Activated CD4-positive, alpha-beta T cell treated with anti-CD3 and anti-CD28 coated beads for 36 hours (primary cell): Measurements from ENCODE around the gene KLK2. TPM values are rescaled to one million over a fixed set of nuclear protein-coding genes. Genes with fewer than 3 reads are reported as not detected.

Source experiments
- ATAC-seq: fragments of 200-7000 bp; cut with Tn5 transposase; one replicate; pipeline ENCODE4 v1.10.0; 2021; ENCODE audit warnings: mild to moderate bottlenecking, moderate library complexity
- CTCF ChIA-PET: fragments of 350-600 bp; sonication (Branson Sonifier 250); formaldehyde crosslinking; loops from one replicate; lab custom pipeline; 2021; ENCODE audit warnings: antibody characterized with exemption; lab: Charles Lee
- POLR2A ChIA-PET: fragments of 350-600 bp; sonication (Branson Sonifier 250); formaldehyde crosslinking; loops from one replicate; lab custom pipeline; 2021; ENCODE audit warnings: antibody characterized with exemption, inconsistent platforms; lab: Charles Lee
- DNase-seq: peaks from one replicate; pipeline ENCODE4 v3.0.0-alpha.2; 2020
- H3K27ac Mint-ChIP-seq: one replicate; pipeline ENCODE4 v1.8.0; 2021; ENCODE audit warnings: mixed read lengths
- H3K27me3 Mint-ChIP-seq: one replicate; pipeline ENCODE4 v1.8.0; 2021; ENCODE audit warnings: mixed read lengths
- H3K36me3 Mint-ChIP-seq: one replicate; pipeline ENCODE4 v1.8.0; 2021; ENCODE audit warnings: low read depth, mixed read lengths
- H3K4me1 Mint-ChIP-seq: one replicate; pipeline ENCODE4 v1.8.0; 2021; ENCODE audit warnings: mixed read lengths
- H3K4me3 Mint-ChIP-seq: one replicate; pipeline ENCODE4 v1.8.0; 2021; ENCODE audit warnings: mild to moderate bottlenecking, moderate library complexity, mixed read lengths
- H3K9me3 Mint-ChIP-seq: one replicate; pipeline ENCODE4 v1.8.0; 2021; ENCODE audit warnings: low read depth, mixed read lengths
- intact Hi-C, 2 experiments: fragments of 100-400 bp; cut with DNase I in 1 of 2; cut with micrococcal nuclease in 1 of 2; formaldehyde crosslinking; loops; one replicate each; pipeline versions ENCODE4 v1.14.2 to v1.15.1; 2022 to 2024; cut with DNase I, micrococcal nuclease
- total RNA-seq, 2 experiments: library from RNA; stranded (reverse); gene quantifications; one replicate each; pipeline ENCODE4 v1.2.3, GENCODE V29; 2021

Gene KLK2
- not detected for total RNA-seq

GRCh38 chr19:50873056-50873455 is at the start of gene KLK2:
TSS of gene KLK2 (plus strand) at chr19:50873439. CDS start at chr19:50873474, 35 bp downstream.
- no peak for DNase-seq
- intact Hi-C loops = no loop called here
- CTCF ChIA-PET = interaction anchor here (0.7 kb wide), 1 partner anchor 21 kb away, joined by 3 read pairs; no protein-coding TSS in a partner anchor

GRCh38 chr19:50826492-50827240 is 46.6 kb upstream of the KLK2 start:
- Mint-ChIP-seq H3K36me3 (no peaks in the 10 kb centered on the region), H3K9me3 (no peaks in the 10 kb centered on the region), H3K27me3 (peaks cover 39% of the 10 kb centered on the region), H3K4me3 (no peak overlapping the region), H3K4me1 (no peaks in the 10 kb centered on the region), H3K27ac (no peak overlapping the region)
- ChIA-PET CTCF (no interaction called here), POLR2A (no interaction called here)
- intact Hi-C loops = no loop called here
- ATAC-seq (no peak), DNase-seq (no peak)

More at GRCh38 chr19:50873056-50873455, at the start of gene KLK2:
- H3K9me3 Mint-ChIP-seq = no peaks in the 10 kb centered on the region
- ATAC-seq = no peak
- POLR2A ChIA-PET = no interaction called here
- H3K4me1 Mint-ChIP-seq = no peaks in the 10 kb centered on the region
- H3K27me3 Mint-ChIP-seq = peaks cover 21% of the 10 kb centered on the region
- H3K36me3 Mint-ChIP-seq = no peaks in the 10 kb centered on the region
- H3K4me3 Mint-ChIP-seq = no peak within 1 kb of the TSS
- H3K27ac Mint-ChIP-seq = no peak within 1 kb of the TSS

- H3K4me3 Mint-ChIP-seq = no peak overlapping the region
- no peak for DNase-seq
- intact Hi-C loops = no loop called here
- no peak overlapping the region for H3K27ac Mint-ChIP-seq
- H3K36me3 Mint-ChIP-seq = no peaks in the 10 kb centered on the region
- H3K9me3 Mint-ChIP-seq = no peaks in the 10 kb centered on the region
- no peak for ATAC-seq
- CTCF ChIA-PET = no interaction called here
- POLR2A ChIA-PET = no interaction called here
- no peaks in the 10 kb centered on the region for H3K4me1 Mint-ChIP-seq
- H3K27me3 Mint-ChIP-seq = peaks cover 32% of the 10 kb centered on the region
Observed at GRCh38 chr19:50827476-50827875, 45.8 kb upstream of the KLK2 start.

GRCh38 chr19:50829801-50830200 is 43.4 kb upstream of the KLK2 start:
- no peaks in the 10 kb centered on the region for H3K36me3 Mint-ChIP-seq
- POLR2A ChIA-PET = no interaction called here
- ATAC-seq (no peak), DNase-seq (no peak)
- no peak overlapping the region for H3K27ac Mint-ChIP-seq
- peaks cover 37% of the 10 kb centered on the region for H3K27me3 Mint-ChIP-seq
- CTCF ChIA-PET = no interaction called here
- intact Hi-C loops = no loop called here
- no peaks in the 10 kb centered on the region for H3K9me3 Mint-ChIP-seq
- H3K4me3 Mint-ChIP-seq = no peak overlapping the region
- H3K4me1 Mint-ChIP-seq = no peaks in the 10 kb centered on the region

GRCh38 chr19:50830266-50831025 is 42.8 kb upstream of the KLK2 start:
- no peaks in the 10 kb centered on the region for H3K36me3 Mint-ChIP-seq
- intact Hi-C loops = no loop called here
- ChIA-PET CTCF (no interaction called here), POLR2A (no interaction called here)
- H3K4me3 Mint-ChIP-seq = no peak overlapping the region
- peaks cover 3% of the 10 kb centered on the region for H3K4me1 Mint-ChIP-seq
- no peak for DNase-seq
- no peak overlapping the region for H3K27ac Mint-ChIP-seq
- ATAC-seq = no peak
- peaks cover 39% of the 10 kb centered on the region for H3K27me3 Mint-ChIP-seq
- no peaks in the 10 kb centered on the region for H3K9me3 Mint-ChIP-seq

GRCh38 chr19:50831026-50831396 is 42.2 kb upstream of the KLK2 start:
- Mint-ChIP-seq H3K27ac (no peak overlapping the region), H3K27me3 (peaks cover 39% of the 10 kb centered on the region), H3K4me3 (no peak overlapping the region), H3K9me3 (no peaks in the 10 kb centered on the region), H3K36me3 (no peaks in the 10 kb centered on the region), H3K4me1 (peaks cover 3% of the 10 kb centered on the region)
- CTCF ChIA-PET = no interaction called here
- ATAC-seq = no peak
- POLR2A ChIA-PET = no interaction called here
- no peak for DNase-seq
- intact Hi-C loops = no loop called here

GRCh38 chr19:50832666-50833065 is 40.6 kb upstream of the KLK2 start:
- no peak for ATAC-seq
- ChIA-PET POLR2A (no interaction called here), CTCF (no interaction called here)
- no peaks in the 10 kb centered on the region for H3K36me3 Mint-ChIP-seq
- no peaks in the 10 kb centered on the region for H3K9me3 Mint-ChIP-seq
- H3K4me1 Mint-ChIP-seq = peaks cover 7% of the 10 kb centered on the region
- no peak for DNase-seq
- H3K27ac Mint-ChIP-seq = no peak overlapping the region
- peaks cover 43% of the 10 kb centered on the region for H3K27me3 Mint-ChIP-seq
- H3K4me3 Mint-ChIP-seq = no peak overlapping the region
- intact Hi-C loops = no loop called here

- no peaks in the 10 kb centered on the region for H3K36me3 Mint-ChIP-seq
- no peak within 1 kb of the TSS for H3K27ac Mint-ChIP-seq
- no peak within 1 kb of the TSS for H3K4me3 Mint-ChIP-seq
- intact Hi-C loops = no loop called here
- DNase-seq (no peak), ATAC-seq (no peak)
- H3K9me3 Mint-ChIP-seq = no peaks in the 10 kb centered on the region
- H3K4me1 Mint-ChIP-seq = peaks cover 7% of the 10 kb centered on the region
- peaks cover 45% of the 10 kb centered on the region for H3K27me3 Mint-ChIP-seq
- CTCF ChIA-PET = no interaction called here
- POLR2A ChIA-PET = no interaction called here
Observed at GRCh38 chr19:50833117-50833801, 40.0 kb upstream of the KLK2 start, which contains the start of gene KLK15. TSS of gene KLK15 (minus strand) at chr19:50833574. CDS start at chr19:50831492, 2,082 bp downstream.

GRCh38 chr19:50833802-50834167 is 39.5 kb upstream of the KLK2 start:
- ChIA-PET POLR2A (no interaction called here), CTCF (no interaction called here)
- DNase-seq = no peak
- ATAC-seq = no peak
- Mint-ChIP-seq H3K9me3 (no peaks in the 10 kb centered on the region), H3K27ac (no peak overlapping the region), H3K4me1 (peaks cover 7% of the 10 kb centered on the region), H3K36me3 (no peaks in the 10 kb centered on the region), H3K4me3 (no peak overlapping the region), H3K27me3 (peaks cover 47% of the 10 kb centered on the region)
- intact Hi-C loops = no loop called here

- no peaks in the 10 kb centered on the region for H3K9me3 Mint-ChIP-seq
- ATAC-seq (no peak), DNase-seq (no peak)
- H3K27ac Mint-ChIP-seq = no peak overlapping the region
- CTCF ChIA-PET = interaction anchor here (1.1 kb wide), 1 partner anchor 38 kb away, joined by 4 read pairs; no protein-coding TSS in a partner anchor
- intact Hi-C loops = loop anchor here in 1 of 2 experiments (5.0 kb wide), 1 partner anchor 87 kb away; no protein-coding TSS in a partner anchor
- POLR2A ChIA-PET = interaction anchor here (0.6 kb wide), 1 partner anchor 297 kb away, joined by 3 read pairs; no protein-coding TSS in a partner anchor
- peak overlapping the region; percentile 68 for H3K4me3 Mint-ChIP-seq
- H3K4me1 Mint-ChIP-seq = peaks cover 7% of the 10 kb centered on the region
- H3K27me3 Mint-ChIP-seq = peaks cover 46% of the 10 kb centered on the region
- no peaks in the 10 kb centered on the region for H3K36me3 Mint-ChIP-seq
Observed at GRCh38 chr19:50835103-50835784, 38.0 kb upstream of the KLK2 start.
